ENCODE results near the gene PCSK9. TPM values are rescaled to one million over a fixed set of nuclear protein-coding genes. Genes with fewer than 3 reads are reported as not detected.

PCSK9 gene
- total RNA-seq, 4 donors from 2014 or later = 3.5 to 18.4 (median 8.5) TPM

DNA sequence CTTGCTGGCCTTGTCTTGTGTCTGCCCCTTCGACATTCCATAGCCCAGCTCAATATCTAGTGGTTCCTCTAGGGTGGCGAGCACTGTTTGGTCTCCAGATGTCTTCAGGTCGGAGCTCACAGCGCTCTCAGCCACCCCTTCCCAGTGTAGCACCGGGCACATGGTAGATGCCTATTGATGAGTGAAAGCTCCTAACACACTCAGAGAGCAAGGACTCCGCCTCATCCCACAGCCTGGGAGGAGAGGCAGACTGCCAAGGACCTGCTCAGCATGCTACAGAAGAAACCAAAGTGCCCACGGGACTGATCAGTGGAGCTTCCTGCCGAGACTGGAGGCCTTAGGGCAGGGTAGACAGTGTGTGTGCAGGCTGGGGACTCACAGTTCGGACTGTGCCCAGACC lies 10.9 kb downstream of the PCSK9 start:
- H3K9me3 ChIP-seq = no peaks in the 10 kb centered on the region
- H3K27ac ChIP-seq = no peak overlapping the region
- peaks cover 0 to 12% (median 0%) of the 10 kb centered on the region in 3 donors for H3K36me3 ChIP-seq
- no peaks in the 10 kb centered on the region for H3K27me3 ChIP-seq
- no peak overlapping the region for H3K4me3 ChIP-seq
- DNase-seq = peak in 2 of 3 donors; percentile 35 to 36
- no peaks in the 10 kb centered on the region for H3K4me1 ChIP-seq
- TF ChIP-seq CTCF (IDR thresholded peaks at IDR 0.05) (no peak), POLR2A (IDR thresholded peaks at IDR 0.05) (no peak)

- peak in 2 of 3 donors; percentile 16 to 25 for DNase-seq
- H3K27me3 ChIP-seq = no peaks in the 10 kb centered on the region
- peaks cover 0 to 8% (median 0%) of the 10 kb centered on the region in 3 donors for H3K36me3 ChIP-seq
- no peaks in the 10 kb centered on the region for H3K9me3 ChIP-seq
- no peaks in the 10 kb centered on the region for H3K4me1 ChIP-seq
- TF ChIP-seq POLR2A (IDR thresholded peaks at IDR 0.05) (no peak), CTCF (IDR thresholded peaks at IDR 0.05) (no peak)
- no peak overlapping the region for H3K4me3 ChIP-seq
- H3K27ac ChIP-seq = no peak overlapping the region
Measured at GRCh38 chr1:55051169-55051568, 11.8 kb downstream of the PCSK9 start.

- H3K9me3 ChIP-seq = no peaks in the 10 kb centered on the region
- no peak overlapping the region for H3K27ac ChIP-seq
- peak in 2 of 3 donors; percentile 18 to 34 for DNase-seq
- H3K36me3 ChIP-seq = peaks cover 0 to 8% (median 0%) of the 10 kb centered on the region in 3 donors
- H3K4me1 ChIP-seq = no peaks in the 10 kb centered on the region
- no peak overlapping the region for H3K4me3 ChIP-seq
- TF ChIP-seq POLR2A (IDR thresholded peaks at IDR 0.05) = no peak
- TF ChIP-seq CTCF (IDR thresholded peaks at IDR 0.05) = no peak
- H3K27me3 ChIP-seq = no peaks in the 10 kb centered on the region
Measured at GRCh38 chr1:55051621-55052020, 12.3 kb downstream of the PCSK9 start.

- H3K4me3 ChIP-seq = no peak overlapping the region
- no peaks in the 10 kb centered on the region for H3K4me1 ChIP-seq
- H3K36me3 ChIP-seq = peaks cover 0 to 8% (median 0%) of the 10 kb centered on the region in 3 donors
- no peaks in the 10 kb centered on the region for H3K27me3 ChIP-seq
- H3K9me3 ChIP-seq = no peaks in the 10 kb centered on the region
- no peak overlapping the region for H3K27ac ChIP-seq
- peak in 2 of 3 donors; percentile 28 to 41 for DNase-seq
- TF ChIP-seq CTCF (IDR thresholded peaks at IDR 0.05) (no peak), POLR2A (IDR thresholded peaks at IDR 0.05) (no peak)
Measured at GRCh38 chr1:55052221-55053142, 13.1 kb downstream of the PCSK9 start.

DNA sequence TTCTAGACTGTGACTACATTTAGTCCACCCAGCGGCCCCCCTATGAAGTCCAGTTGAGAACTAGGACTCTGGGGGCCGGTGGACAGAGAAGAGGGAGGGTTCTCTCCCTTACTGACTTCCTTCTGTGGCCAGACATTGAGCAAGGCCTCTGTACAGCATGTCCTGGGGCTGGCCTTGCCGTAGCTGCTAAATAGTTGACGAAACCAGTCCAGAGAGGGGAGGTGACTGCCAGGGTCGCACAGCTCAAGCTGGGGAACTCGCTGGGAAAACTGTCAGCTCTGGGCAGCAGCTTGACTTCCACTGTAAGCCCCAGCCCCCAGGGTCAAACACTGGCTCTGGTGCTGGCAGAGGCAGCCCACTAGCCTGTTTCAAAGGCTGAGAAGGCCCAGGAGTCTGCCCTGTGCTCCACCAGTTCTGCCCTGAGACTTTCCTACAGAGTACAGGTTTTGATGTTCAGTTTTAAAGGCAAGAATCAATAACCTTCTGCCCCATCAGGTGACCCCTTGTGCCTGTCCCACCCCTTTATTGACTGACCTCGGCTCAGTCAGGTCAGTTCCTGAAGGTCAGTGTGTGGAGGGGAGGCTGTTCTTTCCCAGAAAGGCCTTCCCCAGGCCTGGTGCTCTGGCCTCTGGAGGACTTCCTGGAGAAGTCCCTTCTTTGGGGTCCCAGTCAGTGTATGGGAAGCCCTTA lies 14.1 kb downstream of the PCSK9 start:
- Histone ChIP-seq H3K27me3 (no peaks in the 10 kb centered on the region), H3K4me3 (no peak overlapping the region)

GRCh38 chr1:55054396-55054795 lies 15.0 kb downstream of the PCSK9 start:
- Histone ChIP-seq H3K27ac (no peak overlapping the region), H3K27me3 (no peaks in the 10 kb centered on the region), H3K4me3 (no peak overlapping the region), H3K4me1 (no peaks in the 10 kb centered on the region), H3K9me3 (no peaks in the 10 kb centered on the region), H3K36me3 (no peaks in the 10 kb centered on the region)
- DNase-seq = no peak
- no peak for TF ChIP-seq POLR2A (IDR thresholded peaks at IDR 0.05)

More for the DNA sequence above, 14.1 kb downstream of the PCSK9 start:
- no peak overlapping the region for H3K27ac ChIP-seq
- H3K4me1 ChIP-seq = no peaks in the 10 kb centered on the region
- TF ChIP-seq POLR2A (IDR thresholded peaks at IDR 0.05) = no peak
- H3K36me3 ChIP-seq = peaks cover 0 to 1% (median 0%) of the 10 kb centered on the region in 3 donors
- DNase-seq = peak in 2 of 3 donors; percentile 20 to 39
- H3K9me3 ChIP-seq = no peaks in the 10 kb centered on the region
